ENCODE results near the gene CRY2. TPM values are rescaled to one million over a fixed set of nuclear protein-coding genes. Genes with fewer than 3 reads are reported as not detected.

Gene CRY2
- 10 to 100 TPM; 24.6 to 65.9 TPM for total RNA-seq

GRCh38 chr11:45846974-45847910, at the start of gene CRY2:
Gene CRY2 (plus strand): TSS chr11:45847475. CDS start chr11:45847491, 16 bp downstream.
- H3K36me3 ChIP-seq (replicated peaks in 1 of 2; ENCODE audit: insufficient read depth in 1 of 2, low read depth in 2 of 2): no peaks in the 10 kb centered on the region
- H3K4me1 ChIP-seq: peaks cover 73% of the 10 kb centered on the region
- DNase-seq (peak; percentile 99 to 100 (median 100)), ATAC-seq (peak; percentile 88)
- H3K9me3 ChIP-seq: no peaks in the 10 kb centered on the region
- no peaks in the 10 kb centered on the region for H3K27me3 ChIP-seq
- H3K27ac ChIP-seq: peak within 1 kb of the TSS; percentile 95 to 98 (median 97)
- intact Hi-C loops (cut with DNase I): no loop called here
- WGBS, 2 donors: 1 to 2% methylated on average over 17 to 75 of the region's 75 CpGs
- peak within 1 kb of the TSS; percentile 84 to 94 for H3K4me3 ChIP-seq
- peak; percentile 99 for TF ChIP-seq POLR2A (IDR thresholded peaks at IDR 0.05)
- TF ChIP-seq CTCF (IDR thresholded peaks at IDR 0.05): peak in 2 of 7 experiments; percentile 16 to 26

- ATAC-seq (no peak), DNase-seq (peak in 2 of 4 donors; percentile 31 to 46)
- Histone ChIP-seq H3K27me3 (no peaks in the 10 kb centered on the region), H3K27ac (no peak overlapping the region), H3K4me3 (no peak overlapping the region), H3K36me3 (replicated peaks in 1 of 2; ENCODE audit: insufficient read depth in 1 of 2, low read depth in 2 of 2) (no peaks in the 10 kb centered on the region), H3K4me1 (peaks cover 3% of the 10 kb centered on the region), H3K9me3 (no peaks in the 10 kb centered on the region)
- intact Hi-C loops (cut with DNase I): no loop called here
- 73 to 78% methylated on average over 10 of the region's 10 CpGs for WGBS, 2 donors
- TF ChIP-seq POLR2A (IDR thresholded peaks at IDR 0.05) (no peak), CTCF (IDR thresholded peaks at IDR 0.05) (no peak)
Observed at GRCh38 chr11:45798793-45799441, 48.4 kb upstream of the CRY2 start.

- Histone ChIP-seq H3K4me3 (no peak overlapping the region), H3K4me1 (peaks cover 3% of the 10 kb centered on the region), H3K27me3 (no peaks in the 10 kb centered on the region), H3K36me3 (replicated peaks in 1 of 2; ENCODE audit: insufficient read depth in 1 of 2, low read depth in 2 of 2) (no peaks in the 10 kb centered on the region), H3K9me3 (no peaks in the 10 kb centered on the region), H3K27ac (no peak overlapping the region)
- 92 to 96% methylated on average over 3 of the region's 3 CpGs for WGBS, 2 donors
- intact Hi-C loops (cut with DNase I): no loop called here
- no peak for DNase-seq
- ATAC-seq: no peak
- TF ChIP-seq POLR2A (IDR thresholded peaks at IDR 0.05): no peak
- TF ChIP-seq CTCF (IDR thresholded peaks at IDR 0.05): no peak
Observed at GRCh38 chr11:45799562-45799961, 47.7 kb upstream of the CRY2 start.

- no peak overlapping the region for H3K27ac ChIP-seq
- TF ChIP-seq CTCF (IDR thresholded peaks at IDR 0.05) (no peak), POLR2A (IDR thresholded peaks at IDR 0.05) (no peak)
- H3K4me3 ChIP-seq: no peak overlapping the region
- DNase-seq (no peak), ATAC-seq (no peak)
- H3K36me3 ChIP-seq (replicated peaks in 1 of 2; ENCODE audit: insufficient read depth in 1 of 2, low read depth in 2 of 2): no peaks in the 10 kb centered on the region
- H3K4me1 ChIP-seq: peaks cover 3% of the 10 kb centered on the region
- no peaks in the 10 kb centered on the region for H3K27me3 ChIP-seq
- no peaks in the 10 kb centered on the region for H3K9me3 ChIP-seq
- intact Hi-C loops (cut with DNase I): no loop called here
- 78 to 87% methylated on average over 2 of the region's 2 CpGs for WGBS, 2 donors
Observed at GRCh38 chr11:45800261-45800660, 47.0 kb upstream of the CRY2 start.
